HepG2 (cell line): Measurements from ENCODE around the gene TNFRSF18. TPM values are rescaled to one million over a fixed set of nuclear protein-coding genes. Genes with fewer than 3 reads are reported as not detected.

ENCODE experiments used
- AHDC1 ChIP-seq: sonication (generic); formaldehyde crosslinking; IDR thresholded peaks from 2 replicates; pipeline ENCODE4 v1.5.1; 2020; ENCODE audit warnings: mild to moderate bottlenecking, missing genetic modification reagents, borderline replicate concordance
- AKNA ChIP-seq: sonication (generic); formaldehyde crosslinking; IDR thresholded peaks from 2 replicates; pipeline ENCODE4 v1.4.0; 2020; ENCODE audit warnings: missing genetic modification reagents, borderline replicate concordance
- GLMP ChIP-seq: sonication (generic); formaldehyde crosslinking; IDR thresholded peaks from 2 replicates; pipeline ENCODE4 v1.9.0; 2021; ENCODE audit warnings: missing genetic modification reagents, mild to moderate bottlenecking, borderline replicate concordance
- HNF4A ChIP-seq: sonication (generic); formaldehyde crosslinking; IDR thresholded peaks from 2 replicates; pipeline ENCODE4 v1.4.0; 2020; ENCODE audit warnings: missing genetic modification reagents
- SAFB2 ChIP-seq: sonication (generic); formaldehyde crosslinking; IDR thresholded peaks from 2 replicates; pipeline ENCODE4 v1.5.1; 2020; ENCODE audit warnings: missing genetic modification reagents, low read depth, mild to moderate bottlenecking, borderline replicate concordance
- SRSF1 ChIP-seq: fragments of 200-400 bp; formaldehyde crosslinking; optimal IDR thresholded peaks from 2 replicates; pipeline ENCODE3; 2017; ENCODE audit warnings: mild to moderate bottlenecking, low read depth, low read length, moderate library complexity
- STAG1 ChIP-seq: sonication (generic); formaldehyde crosslinking; IDR thresholded peaks from 2 replicates; pipeline ENCODE4 v1.4.0; 2020; ENCODE audit warnings: missing genetic modification reagents
- ZNF343 ChIP-seq: sonication (generic); formaldehyde crosslinking; IDR thresholded peaks from 2 replicates; pipeline ENCODE4 v1.4.0; 2020; ENCODE audit warnings: mild to moderate bottlenecking, missing genetic modification reagents
- ZNF720 ChIP-seq: sonication (generic); formaldehyde crosslinking; IDR thresholded peaks from 2 replicates; pipeline ENCODE4 v1.4.0; 2020; ENCODE audit warnings: missing genetic modification reagents
- ZNF816 ChIP-seq: sonication (generic); formaldehyde crosslinking; IDR thresholded peaks from 2 replicates; pipeline ENCODE4 v1.8.0; 2022; ENCODE audit warnings: missing genetic modification reagents, mild to moderate bottlenecking, borderline replicate concordance
- polyA plus RNA-seq, 8 experiments: library from polyadenylated mRNA; depleted of rRNA in 3 of 8; stranded (reverse) in 7 of 8; unstranded in 1 of 8; fragments of >200 nt; fragmentation: Illumina TruSeq in 4 of 8; extraction: Trizol in 4 of 8; gene quantifications; 2 replicates each; pipeline versions ENCODE4 v1.2.1 to v1.2.3, GENCODE V29; 2011 to 2016; ENCODE audit warnings: low read depth in 4 of 8, missing spikeins in 1 of 8, mixed read lengths in 1 of 8; ENCODE audit not compliant: insufficient read depth in 1 of 8
- total RNA-seq, 5 experiments: library from RNA; depleted of rRNA; stranded (reverse); fragments of >200 nt; fragmentation: Illumina TruSeq; extraction: Trizol; gene quantifications; 2 replicates each; pipeline ENCODE4 v1.2.3, GENCODE V29; 2016; ENCODE audit warnings: low read depth in 1 of 5

Gene TNFRSF18
- total and polyA plus RNA-seq, 2 of the 13 experiments (the other 11 are each of a cell fraction or from before 2014, with no cell fraction given), result not detected

- TF ChIP-seq ZNF816 (no peak), ZNF343 (CRISPR knock-in tag) (no peak), AKNA (CRISPR knock-in tag) (no peak), HNF4A (no peak), AHDC1 (no peak), GLMP (CRISPR knock-in tag) (no peak), ZNF720 (CRISPR knock-in tag) (no peak), SRSF1 (no peak), SAFB2 (no peak), STAG1 (CRISPR knock-in tag) (no peak)
Observed at GRCh38 chr1:1235016-1235744, 28.8 kb upstream of the TNFRSF18 start (continued).
